NCI-H2107 treated with DMSO at 0.1 percent for 48 hours (cell line): ENCODE results near the gene TMTC4.
"Not testable (repeated sequence)": the region's sequence is repeated elsewhere in the genome, so short reads cannot be mapped to it uniquely, and the experiment has no call there.

Experiments
- DNase-seq: peaks from one replicate; lab custom pipeline; 2025; ENCODE audit not compliant: unreplicated experiment; lab: John Stamatoyannopoulos, UW

The TMTC4 gene

GRCh38 chr13:100674572-100674871, at the start of gene TMTC4:
Gene TMTC4, minus strand, starts transcription at chr13:100674795. Its CDS starts 4,433 bp downstream, at chr13:100670362.
- no peak for DNase-seq

GRCh38 chr13:100722517-100722916, 47.9 kb upstream of the TMTC4 start:
- no peak for DNase-seq

- peak; percentile 55 for DNase-seq
Measured at GRCh38 chr13:100721885-100722512, 47.4 kb upstream of the TMTC4 start.

GRCh38 chr13:100715604-100716003, 41.0 kb upstream of the TMTC4 start:
- DNase-seq = no peak

GRCh38 chr13:100714478-100714877, 39.9 kb upstream of the TMTC4 start:
- no peak for DNase-seq

GRCh38 chr13:100710176-100710575, 35.6 kb upstream of the TMTC4 start:
- no peak for DNase-seq

GRCh38 chr13:100707818-100708740, 33.5 kb upstream of the TMTC4 start:
- DNase-seq = no peak

- DNase-seq = not testable (repeated sequence)
Measured at GRCh38 chr13:100698331-100698730, 23.7 kb upstream of the TMTC4 start.

- no peak for DNase-seq
Measured at GRCh38 chr13:100695509-100695773, 20.8 kb upstream of the TMTC4 start.

- DNase-seq = no peak
Measured at GRCh38 chr13:100694722-100695508, 20.3 kb upstream of the TMTC4 start.

- no peak for DNase-seq
Measured at GRCh38 chr13:100689191-100689590, 14.6 kb upstream of the TMTC4 start.

- DNase-seq = no peak
Measured at GRCh38 chr13:100680131-100680530, 5.5 kb upstream of the TMTC4 start.

- not testable (repeated sequence) for DNase-seq
Measured at GRCh38 chr13:100677128-100677527, 2.5 kb upstream of the TMTC4 start.

GRCh38 chr13:100675661-100676129, 1.1 kb upstream of the TMTC4 start:
- no peak for DNase-seq

GRCh38 chr13:100674872-100675660, 471 bp upstream of the TMTC4 start:
- DNase-seq = peak; percentile 81

- DNase-seq = peak; percentile 75
Measured at GRCh38 chr13:100673713-100674571, 653 bp downstream of the TMTC4 start.

GRCh38 chr13:100673376-100673712, 1.3 kb downstream of the TMTC4 start:
- DNase-seq = no peak

- no peak for DNase-seq
Measured at GRCh38 chr13:100671389-100672182, 3.0 kb downstream of the TMTC4 start.

GRCh38 chr13:100668408-100668807, 6.2 kb downstream of the TMTC4 start:
- DNase-seq = no peak
